Measurements from ENCODE around the gene LZTS2. TPM values are rescaled to one million over a fixed set of nuclear protein-coding genes. Genes with fewer than 3 reads are reported as not detected.
A peak's percentile ranks its signal among the peaks of the same experiment; 100 is the strongest.

Gene LZTS2
- total RNA-seq, 1 experiment from 2014 or later, result 49.2 TPM

GRCh38 chr10:100997360-100998182 lies 2.0 kb upstream of the LZTS2 start:
- DNase-seq (ENCODE audit: extremely low read depth, low read depth), result peak; percentile 72

- peak; percentile 73 for DNase-seq (ENCODE audit: extremely low read depth, low read depth)
These were observed 1.2 kb upstream of the LZTS2 start for GRCh38 chr10:100998183-100998990.

GRCh38 chr10:100998991-100999741 lies 442 bp upstream of the LZTS2 start:
- peak; percentile 56 for DNase-seq (ENCODE audit: extremely low read depth, low read depth)

GRCh38 chr10:101000127-101000914 lies 713 bp downstream of the LZTS2 start:
- no peak for DNase-seq (ENCODE audit: extremely low read depth, low read depth)

- DNase-seq (ENCODE audit: extremely low read depth, low read depth), result no peak
These were observed 1.5 kb downstream of the LZTS2 start for GRCh38 chr10:101000915-101001658.

- DNase-seq (ENCODE audit: extremely low read depth, low read depth), result no peak
These were observed 2.0 kb downstream of the LZTS2 start for GRCh38 chr10:101001659-101002035.

- DNase-seq (ENCODE audit: extremely low read depth, low read depth), result no peak
These were observed 2.8 kb downstream of the LZTS2 start for GRCh38 chr10:101002456-101002855.

GRCh38 chr10:101003639-101004206 lies 4.1 kb downstream of the LZTS2 start:
- no peak for DNase-seq (ENCODE audit: extremely low read depth, low read depth)

GRCh38 chr10:101005361-101005760 lies 5.8 kb downstream of the LZTS2 start:
- DNase-seq (ENCODE audit: extremely low read depth, low read depth), result no peak

GRCh38 chr10:101005869-101006567 lies 6.4 kb downstream of the LZTS2 start:
- DNase-seq (ENCODE audit: extremely low read depth, low read depth), result no peak

- no peak for DNase-seq (ENCODE audit: extremely low read depth, low read depth)
These were observed 7.0 kb downstream of the LZTS2 start for GRCh38 chr10:101006593-101007098.

- no peak for DNase-seq (ENCODE audit: extremely low read depth, low read depth)
These were observed 7.6 kb downstream of the LZTS2 start for GRCh38 chr10:101007099-101007711.

GRCh38 chr10:101007915-101008822 lies 8.6 kb downstream of the LZTS2 start:
- no peak for DNase-seq (ENCODE audit: extremely low read depth, low read depth)

GRCh38 chr10:101008823-101009423 lies 9.3 kb downstream of the LZTS2 start:
- no peak for DNase-seq (ENCODE audit: extremely low read depth, low read depth)

- DNase-seq (ENCODE audit: extremely low read depth, low read depth), result no peak
These were observed 10.7 kb downstream of the LZTS2 start for GRCh38 chr10:101010329-101010728.
